NB4 (cell line): Measurements from ENCODE around the gene FAM184B.

Source experiments
- CTCF ChIP-seq: IDR thresholded peaks from one replicate; pipeline ENCODE4 v1.5.1; 2012; ENCODE audit warnings: low read depth, low read length
- MYC ChIP-seq: IDR thresholded peaks from 2 replicates; pipeline ENCODE4 v1.6.1; 2011; ENCODE audit warnings: low read depth, low read length
- POLR2A ChIP-seq: IDR thresholded peaks from 2 replicates; pipeline ENCODE4 v1.6.1; 2011; ENCODE audit warnings: mild to moderate bottlenecking; ENCODE audit not compliant: insufficient read length; ENCODE audit errors: extremely low read depth

GRCh38 chr4:17618926-17619325 is 162.5 kb downstream of the FAM184B start:
- TF ChIP-seq CTCF (no peak), POLR2A (no peak), MYC (no peak)
